HAP-1 (cell line): ENCODE measurements around the gene EPS8.
"Not testable (repeated sequence)": the region's sequence is repeated elsewhere in the genome, so short reads cannot be mapped to it uniquely, and the experiment has no call there.

Experiments used
- DNase-seq, 2 experiments: peaks; one replicate each; pipeline ENCODE4 v3.0.0-alpha.2; 2016 to 2020; ENCODE audit warnings: low spot score in 2 of 2
- H3K27me3 ChIP-seq: fragments of 250-450 bp; sonication (Bioruptor Pico); 2 replicates; pipeline ENCODE4 v1.5.1; 2020; ENCODE audit warnings: low read depth, mild to moderate bottlenecking, moderate library complexity
- H3K36me3 ChIP-seq: fragments of 250-450 bp; sonication (Bioruptor Pico); replicated peaks from 2 replicates; pipeline ENCODE4 v1.5.1; 2020; ENCODE audit warnings: mild to moderate bottlenecking
- H3K4me1 ChIP-seq: fragments of 250-450 bp; sonication (Bioruptor Pico); 2 replicates; pipeline ENCODE4 v1.5.1; 2020; ENCODE audit warnings: mild to moderate bottlenecking
- H3K4me3 ChIP-seq: fragments of 250-450 bp; sonication (Bioruptor Pico); 2 replicates; pipeline ENCODE4 v1.5.1; 2020; ENCODE audit warnings: mild to moderate bottlenecking, moderate library complexity
- H3K9me3 ChIP-seq: fragments of 250-450 bp; sonication (Bioruptor Pico); 2 replicates; pipeline ENCODE4 v1.5.1; 2020; ENCODE audit warnings: mild to moderate bottlenecking, moderate library complexity
- in situ Hi-C: fragments of 300-500 bp; cut with MboI; formaldehyde crosslinking; loops from 3 replicates; pipeline ENCODE4 v1.14.3; 2020; ENCODE audit warnings: low sequenced_read_pairs, inconsistent platforms, mixed read lengths

The EPS8 gene

GRCh38 chr12:15638231-15638630 lies 151.0 kb downstream of the EPS8 start:
- no peaks in the 10 kb centered on the region for H3K36me3 ChIP-seq
- no peak overlapping the region for H3K4me3 ChIP-seq
- H3K4me1 ChIP-seq = 0 out of 2 replicates have a peak, but pooled peaks cover 6% of the 10 kb centered on the region
- in situ Hi-C loops = no loop called here
- H3K27me3 ChIP-seq = no peaks in the 10 kb centered on the region
- H3K9me3 ChIP-seq = no peaks in the 10 kb centered on the region
- no peak for DNase-seq

- in situ Hi-C loops = no loop called here
- H3K4me1 ChIP-seq = 0 out of 2 replicates have a peak, but pooled peaks cover 6% of the 10 kb centered on the region
- DNase-seq = peak in 1 of 2 experiments; percentile 48
These were observed 152.9 kb downstream of the EPS8 start for GRCh38 chr12:15636060-15636890.

GRCh38 chr12:15634010-15634683 lies 155.0 kb downstream of the EPS8 start:
- no peak overlapping the region for H3K4me3 ChIP-seq
- no peaks in the 10 kb centered on the region for H3K9me3 ChIP-seq
- in situ Hi-C loops = no loop called here
- no peaks in the 10 kb centered on the region for H3K27me3 ChIP-seq
- no peak for DNase-seq
- 0 out of 2 replicates have a peak, but pooled peaks cover 6% of the 10 kb centered on the region for H3K4me1 ChIP-seq
- no peaks in the 10 kb centered on the region for H3K36me3 ChIP-seq

More at GRCh38 chr12:15636060-15636890, 152.9 kb downstream of the EPS8 start:
- no peaks in the 10 kb centered on the region for H3K36me3 ChIP-seq
- no peak overlapping the region for H3K4me3 ChIP-seq
- H3K27me3 ChIP-seq = no peaks in the 10 kb centered on the region
- no peaks in the 10 kb centered on the region for H3K9me3 ChIP-seq

GRCh38 chr12:15633201-15633600 lies 156.0 kb downstream of the EPS8 start:
- in situ Hi-C loops = no loop called here
- Histone ChIP-seq H3K4me1 (peaks cover 13% of the 10 kb centered on the region), H3K9me3 (no peaks in the 10 kb centered on the region), H3K4me3 (no peak overlapping the region), H3K36me3 (no peaks in the 10 kb centered on the region), H3K27me3 (no peaks in the 10 kb centered on the region)
- DNase-seq = no peak

- no peaks in the 10 kb centered on the region for H3K36me3 ChIP-seq
- peaks cover 15% of the 10 kb centered on the region for H3K4me1 ChIP-seq
- no peaks in the 10 kb centered on the region for H3K9me3 ChIP-seq
- H3K27me3 ChIP-seq = no peaks in the 10 kb centered on the region
- in situ Hi-C loops = no loop called here
- H3K4me3 ChIP-seq = no peak overlapping the region
- no peak for DNase-seq
These were observed 156.5 kb downstream of the EPS8 start for GRCh38 chr12:15632708-15633107.

- Histone ChIP-seq H3K27me3 (no peaks in the 10 kb centered on the region), H3K36me3 (no peaks in the 10 kb centered on the region), H3K4me3 (no peak overlapping the region), H3K4me1 (peaks cover 14% of the 10 kb centered on the region), H3K9me3 (no peaks in the 10 kb centered on the region)
- in situ Hi-C loops = no loop called here
- DNase-seq = no peak
These were observed 158.0 kb downstream of the EPS8 start for GRCh38 chr12:15631007-15631715.

- peaks cover 12% of the 10 kb centered on the region for H3K4me1 ChIP-seq
- no peak overlapping the region for H3K4me3 ChIP-seq
- H3K27me3 ChIP-seq = no peaks in the 10 kb centered on the region
- in situ Hi-C loops = no loop called here
- DNase-seq = no peak
- H3K36me3 ChIP-seq = no peaks in the 10 kb centered on the region
- no peaks in the 10 kb centered on the region for H3K9me3 ChIP-seq
These were observed 159.4 kb downstream of the EPS8 start for GRCh38 chr12:15629761-15630160.

- no peaks in the 10 kb centered on the region for H3K9me3 ChIP-seq
- no peak overlapping the region for H3K4me3 ChIP-seq
- no peaks in the 10 kb centered on the region for H3K36me3 ChIP-seq
- in situ Hi-C loops = no loop called here
- peaks cover 9% of the 10 kb centered on the region for H3K4me1 ChIP-seq
- no peak for DNase-seq
- H3K27me3 ChIP-seq = no peaks in the 10 kb centered on the region
These were observed 160.1 kb downstream of the EPS8 start for GRCh38 chr12:15629108-15629507.

- peaks cover 9% of the 10 kb centered on the region for H3K4me1 ChIP-seq
- DNase-seq = no peak
- in situ Hi-C loops = no loop called here
These were observed 160.9 kb downstream of the EPS8 start for GRCh38 chr12:15627995-15628945.

GRCh38 chr12:15625075-15625474 lies 164.1 kb downstream of the EPS8 start:
- DNase-seq = no peak
- Histone ChIP-seq H3K36me3 (no peaks in the 10 kb centered on the region), H3K4me1 (peaks cover 9% of the 10 kb centered on the region), H3K4me3 (no peak overlapping the region), H3K9me3 (no peaks in the 10 kb centered on the region), H3K27me3 (no peaks in the 10 kb centered on the region)
- in situ Hi-C loops = no loop called here

More at GRCh38 chr12:15627995-15628945, 160.9 kb downstream of the EPS8 start:
- Histone ChIP-seq H3K9me3 (no peaks in the 10 kb centered on the region), H3K4me3 (no peak overlapping the region), H3K27me3 (no peaks in the 10 kb centered on the region), H3K36me3 (no peaks in the 10 kb centered on the region)

- 0 out of 2 replicates have a peak, but pooled peaks cover under 1% of the 10 kb centered on the region for H3K4me1 ChIP-seq
- H3K27me3 ChIP-seq = no peaks in the 10 kb centered on the region
- H3K36me3 ChIP-seq = no peaks in the 10 kb centered on the region
- no peak for DNase-seq
- no peak overlapping the region for H3K4me3 ChIP-seq
- in situ Hi-C loops = no loop called here
- H3K9me3 ChIP-seq = no peaks in the 10 kb centered on the region
These were observed 168.2 kb downstream of the EPS8 start for GRCh38 chr12:15620741-15621539.

GRCh38 chr12:15616495-15616894 lies 172.7 kb downstream of the EPS8 start:
- H3K4me1 ChIP-seq, H3K36me3 ChIP-seq, DNase-seq, in situ Hi-C loops, H3K27me3 ChIP-seq, H3K9me3 ChIP-seq, H3K4me3 ChIP-seq: not testable (repeated sequence)
